ENCODE measurements around the gene ATP2A2. TPM values are rescaled to one million over a fixed set of nuclear protein-coding genes. Genes with fewer than 3 reads are reported as not detected.
"Not testable (repeated sequence)": the region's sequence is repeated elsewhere in the genome, so short reads cannot be mapped to it uniquely, and the experiment has no call there.

The ATP2A2 gene
- total and polyA plus RNA-seq, 12 donors = 20.8 to 312 (median 121) TPM

DNA sequence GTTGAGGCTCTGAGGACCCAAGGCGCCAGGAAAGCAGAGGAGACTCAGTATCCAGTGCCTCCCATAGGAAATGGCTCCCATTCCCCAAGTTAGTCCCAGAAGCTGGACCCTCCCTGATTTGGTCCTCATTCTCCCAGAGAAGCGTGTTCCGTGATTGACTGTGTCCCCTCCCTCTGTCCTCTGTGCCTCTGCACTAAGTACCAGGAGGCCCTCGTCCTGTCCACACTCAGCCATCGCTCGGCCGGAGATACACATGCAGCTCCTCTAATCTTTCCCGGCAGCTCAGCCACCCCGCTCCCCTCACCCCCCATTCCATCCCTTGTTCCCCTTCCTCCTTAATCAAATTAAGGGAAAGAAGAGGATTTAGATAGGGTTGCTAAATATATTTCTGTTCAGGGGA lies 28.3 kb upstream of the ATP2A2 start:
- no peaks in the 10 kb centered on the region for H3K9me3 ChIP-seq (replicated peaks in 1 of 3)
- no peak for DNase-seq
- H3K4me1 ChIP-seq (replicated peaks in 1 of 2) = peaks cover 19 to 33% of the 10 kb centered on the region in 2 donors
- H3K27me3 ChIP-seq = no peaks in the 10 kb centered on the region
- no peaks in the 10 kb centered on the region for H3K36me3 ChIP-seq (replicated peaks in 1 of 2)
- intact Hi-C loops (cut with DNase I) = no loop called here
- H3K4me3 ChIP-seq = peak overlapping the region in 1 of 4 donors; percentile 2
- TF ChIP-seq, protein P1, sequence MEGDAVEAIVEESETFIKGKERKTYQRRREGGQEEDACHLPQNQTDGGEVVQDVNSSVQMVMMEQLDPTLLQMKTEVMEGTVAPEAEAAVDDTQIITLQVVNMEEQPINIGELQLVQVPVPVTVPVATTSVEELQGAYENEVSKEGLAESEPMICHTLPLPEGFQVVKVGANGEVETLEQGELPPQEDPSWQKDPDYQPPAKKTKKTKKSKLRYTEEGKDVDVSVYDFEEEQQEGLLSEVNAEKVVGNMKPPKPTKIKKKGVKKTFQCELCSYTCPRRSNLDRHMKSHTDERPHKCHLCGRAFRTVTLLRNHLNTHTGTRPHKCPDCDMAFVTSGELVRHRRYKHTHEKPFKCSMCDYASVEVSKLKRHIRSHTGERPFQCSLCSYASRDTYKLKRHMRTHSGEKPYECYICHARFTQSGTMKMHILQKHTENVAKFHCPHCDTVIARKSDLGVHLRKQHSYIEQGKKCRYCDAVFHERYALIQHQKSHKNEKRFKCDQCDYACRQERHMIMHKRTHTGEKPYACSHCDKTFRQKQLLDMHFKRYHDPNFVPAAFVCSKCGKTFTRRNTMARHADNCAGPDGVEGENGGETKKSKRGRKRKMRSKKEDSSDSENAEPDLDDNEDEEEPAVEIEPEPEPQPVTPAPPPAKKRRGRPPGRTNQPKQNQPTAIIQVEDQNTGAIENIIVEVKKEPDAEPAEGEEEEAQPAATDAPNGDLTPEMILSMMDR (IDR thresholded peaks at IDR 0.05) = no peak
- TF ChIP-seq POLR2A (IDR thresholded peaks at IDR 0.05) = no peak
- WGBS, 4 donors = 71 to 80% (median 76%) methylated on average over 8 to 9 of the region's 9 CpGs
- peak overlapping the region in 4 of 5 donors; percentile 61 to 88 (median 75) for H3K27ac ChIP-seq

DNA sequence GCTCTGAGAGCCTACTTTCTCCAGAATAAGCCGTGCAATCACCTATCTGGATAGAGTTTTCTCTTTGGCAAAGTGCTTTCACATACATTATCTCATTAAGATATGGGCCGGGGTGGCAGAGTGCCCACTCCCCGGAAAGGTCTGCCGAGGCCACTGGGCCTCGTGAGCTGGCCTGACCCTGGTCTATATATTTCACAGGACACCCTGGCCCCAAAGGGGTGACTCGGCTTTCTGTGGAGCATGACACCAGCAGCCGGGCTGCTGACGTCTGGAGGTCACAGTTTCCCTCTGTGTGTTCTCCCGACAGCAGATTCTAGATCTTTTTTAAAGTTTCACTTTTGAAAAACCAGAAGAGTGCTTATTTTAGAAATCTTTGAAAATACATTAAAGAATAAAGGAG lies 27.9 kb upstream of the ATP2A2 start:
- peaks cover 19 to 34% of the 10 kb centered on the region in 2 donors for H3K4me1 ChIP-seq (replicated peaks in 1 of 2)
- H3K27ac ChIP-seq = peak overlapping the region in 4 of 5 donors; percentile 61 to 88 (median 75)
- intact Hi-C loops (cut with DNase I) = no loop called here
- H3K27me3 ChIP-seq = no peaks in the 10 kb centered on the region
- 11 to 21% (median 11%) methylated on average over 6 to 9 of the region's 9 CpGs for WGBS, 4 donors
- TF ChIP-seq, protein P1 (IDR thresholded peaks at IDR 0.05) = no peak
- TF ChIP-seq POLR2A (IDR thresholded peaks at IDR 0.05) = peak in 1 of 2 donors; percentile 8
- peak; percentile 82 to 94 (median 89) for DNase-seq
- no peaks in the 10 kb centered on the region for H3K36me3 ChIP-seq (replicated peaks in 1 of 2)
- peak overlapping the region in 1 of 4 donors; percentile 2 for H3K4me3 ChIP-seq
- H3K9me3 ChIP-seq (replicated peaks in 1 of 3) = no peaks in the 10 kb centered on the region

DNA sequence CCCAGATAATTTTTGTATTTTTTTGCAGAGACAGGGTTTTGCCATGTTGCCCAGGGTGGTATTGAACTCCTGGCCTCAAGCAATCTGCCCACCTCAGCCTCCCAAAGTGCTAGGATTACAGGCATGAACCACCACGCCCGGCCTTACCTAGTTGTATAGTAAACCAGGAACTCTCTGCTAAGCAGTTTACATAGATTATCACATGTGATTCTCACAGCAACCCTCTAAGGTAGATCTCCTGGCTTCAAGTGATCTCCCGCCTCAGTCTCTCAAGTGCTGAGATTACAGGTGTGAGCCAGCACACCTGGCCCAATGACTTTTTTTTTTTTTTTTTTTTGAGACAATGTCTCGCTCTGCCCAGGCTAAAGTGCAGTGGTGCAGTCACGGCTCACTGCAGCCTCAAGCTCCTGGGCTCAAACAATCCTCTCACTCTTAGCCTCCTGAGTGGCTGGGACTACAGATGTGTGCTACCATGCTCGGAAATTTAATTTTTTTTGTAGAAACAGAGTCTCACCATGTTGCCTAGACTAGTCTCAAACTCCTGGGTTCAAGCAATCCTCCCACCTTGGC lies 26.0 kb upstream of the ATP2A2 start:
- Histone ChIP-seq H3K27ac (no peak overlapping the region), H3K36me3 (replicated peaks in 1 of 2) (no peaks in the 10 kb centered on the region), H3K4me1 (replicated peaks in 1 of 2) (peaks cover 19 to 29% of the 10 kb centered on the region in 2 donors), H3K9me3 (replicated peaks in 1 of 3) (no peaks in the 10 kb centered on the region), H3K27me3 (no peaks in the 10 kb centered on the region), H3K4me3 (no peak overlapping the region)
- 97 to 99% (median 98%) methylated on average over 6 of the region's 6 CpGs for WGBS, 4 donors
- no peak for DNase-seq
- intact Hi-C loops (cut with DNase I) = no loop called here
- TF ChIP-seq, protein P1 (IDR thresholded peaks at IDR 0.05) = no peak

DNA sequence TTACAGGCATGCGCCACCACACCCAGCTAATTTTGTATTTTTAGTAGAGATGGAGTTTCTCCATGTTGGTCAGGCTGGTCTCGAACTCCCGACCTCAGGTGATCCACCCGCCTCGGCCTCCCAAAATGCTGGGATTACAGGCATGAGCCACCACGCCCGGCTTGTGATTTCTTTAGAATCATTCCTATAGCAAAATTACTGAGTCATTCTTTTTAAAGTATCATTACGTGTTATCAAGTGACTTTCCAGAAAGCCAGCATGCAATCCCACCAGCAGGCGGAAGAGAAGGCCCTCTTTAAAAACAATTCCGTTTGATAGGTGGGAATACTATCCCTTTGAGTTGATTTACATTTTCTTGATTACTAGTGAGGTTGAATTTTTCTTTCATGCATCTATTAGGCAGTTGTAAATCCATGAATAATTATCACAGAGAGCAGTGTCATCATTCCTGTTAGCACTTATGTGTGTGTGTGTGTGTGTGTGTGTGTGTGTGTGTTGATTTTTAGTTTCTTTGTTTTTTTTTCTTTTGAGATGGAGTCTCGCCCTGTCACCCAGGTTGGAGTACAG lies 25.1 kb upstream of the ATP2A2 start:
- Histone ChIP-seq H3K27ac (peak overlapping the region in 3 of 5 donors; percentile 29 to 93 (median 77)), H3K4me1 (replicated peaks in 1 of 2) (peaks cover 19 to 29% of the 10 kb centered on the region in 2 donors)
- H3K27me3 ChIP-seq; H3K4me3 ChIP-seq; H3K36me3 ChIP-seq (replicated peaks in 1 of 2); intact Hi-C loops (cut with DNase I); DNase-seq; H3K9me3 ChIP-seq (replicated peaks in 1 of 3): not testable (repeated sequence)
- 88 to 98% (median 92%) methylated on average over 11 of the region's 11 CpGs for WGBS, 4 donors
